Measurements from ENCODE around the gene TIA1.
A peak's percentile ranks its signal among the peaks of the same experiment; 100 is the strongest.

DNA sequence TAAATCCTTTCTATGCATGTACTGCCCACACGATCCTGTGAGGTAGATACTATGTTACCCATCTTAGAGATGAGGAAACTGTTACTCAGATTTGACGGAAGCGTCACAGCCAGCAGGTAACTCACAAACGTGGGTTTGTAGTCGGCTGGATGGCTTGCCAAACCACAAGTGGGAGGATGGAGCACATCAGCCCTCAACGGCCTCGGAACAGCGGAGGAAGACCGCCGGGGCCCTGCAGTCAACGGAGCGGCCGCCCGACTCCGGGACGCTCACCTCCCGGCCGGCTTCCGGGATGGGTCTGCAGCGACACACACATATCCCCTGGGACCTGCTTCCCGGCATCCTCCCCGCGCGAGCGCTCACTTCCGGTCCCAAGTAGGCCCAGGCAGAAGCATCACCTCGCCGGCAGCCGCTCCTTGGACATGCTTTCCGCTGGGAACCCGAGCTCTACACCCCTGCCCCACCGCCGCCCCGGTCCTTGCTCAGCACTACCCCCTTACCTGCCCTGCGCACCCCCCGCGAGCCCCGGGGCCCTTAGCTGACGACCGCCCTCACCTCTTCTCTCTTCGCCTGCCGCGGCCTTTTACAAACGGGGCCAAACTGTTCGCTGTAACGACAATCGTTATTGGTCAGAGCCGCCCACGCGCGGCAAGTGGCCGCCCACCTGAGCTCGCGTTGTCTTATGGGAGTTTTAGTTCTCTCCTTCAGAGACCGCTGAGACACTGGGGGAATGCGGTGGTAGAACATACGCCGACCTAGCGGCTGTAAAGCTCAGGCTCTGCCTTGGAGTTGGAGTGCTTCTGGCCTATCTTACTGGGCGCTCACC lies 57.8 kb downstream of the TIA1 start, which contains the start of gene C2orf42:
- TF ChIP-seq EZH2 (IDR thresholded peaks at IDR 0.05): no peak
- TF ChIP-seq POLR2AphosphoS5 (IDR thresholded peaks at IDR 0.05; ENCODE audit: borderline replicate concordance, low read depth, low read length): peak; percentile 88
- TF ChIP-seq FOXP2 (optimal IDR thresholded peaks at IDR 0.05; ENCODE audit: control extremely low read depth, extremely low read length, insufficient read depth): no peak

Measured in SK-N-MC (cell line).